Tibial nerve (tissue), 4 donors: Measurements from ENCODE around the gene CHST13.

Experiments
- EP300 ChIP-seq, 2 donors: sonication (generic); formaldehyde crosslinking; IDR thresholded peaks; one replicate each; pipeline ENCODE4 v1.6.1; 2017; ENCODE audit warnings: antibody characterized with exemption in 2 of 2, mild to moderate bottlenecking in 1 of 2
- TF ChIP-seq, protein P1 (sequence below), 5 experiments: fragments of 200-600 bp in 3 of 5; fragments of 450-650 bp in 2 of 5; sonication (generic) in 3 of 5; IDR thresholded peaks; one replicate each; pipeline ENCODE4 v1.5.1; 2016 to 2019; ENCODE audit warnings: antibody characterized with exemption in 5 of 5, mild to moderate bottlenecking in 3 of 5, moderate library complexity in 2 of 5

DNA sequence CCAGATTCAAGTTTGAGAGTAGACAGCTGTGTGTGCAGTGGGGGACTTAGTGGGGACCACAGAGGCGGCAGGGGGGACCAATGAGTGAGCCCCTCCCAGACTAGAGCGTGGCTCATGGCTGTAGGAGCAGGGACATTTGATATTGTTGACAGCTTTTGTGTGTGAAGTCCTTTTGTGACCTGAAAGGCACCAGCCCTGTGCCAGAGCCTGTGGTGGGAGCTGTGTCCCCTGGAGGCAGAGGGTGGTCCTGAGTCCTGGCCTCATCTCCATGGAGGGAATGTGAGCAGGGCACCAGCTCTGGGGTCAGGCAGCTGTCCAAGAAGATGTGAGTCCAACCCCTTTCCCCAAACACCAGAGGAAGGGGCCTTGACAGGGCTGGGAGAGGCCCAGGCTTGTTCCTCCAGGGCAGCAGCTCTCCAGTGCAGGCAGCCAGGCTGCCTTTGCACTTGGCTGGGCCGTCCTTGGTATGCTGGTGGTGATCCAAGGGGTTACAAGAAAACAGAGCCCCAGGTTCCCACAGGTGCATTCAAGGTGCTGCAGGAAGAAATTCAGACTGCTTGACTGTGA lies 44.9 kb downstream of the CHST13 start:
- no peak for TF ChIP-seq EP300 (IDR thresholded peaks at IDR 0.05)
- TF ChIP-seq, protein P1, sequence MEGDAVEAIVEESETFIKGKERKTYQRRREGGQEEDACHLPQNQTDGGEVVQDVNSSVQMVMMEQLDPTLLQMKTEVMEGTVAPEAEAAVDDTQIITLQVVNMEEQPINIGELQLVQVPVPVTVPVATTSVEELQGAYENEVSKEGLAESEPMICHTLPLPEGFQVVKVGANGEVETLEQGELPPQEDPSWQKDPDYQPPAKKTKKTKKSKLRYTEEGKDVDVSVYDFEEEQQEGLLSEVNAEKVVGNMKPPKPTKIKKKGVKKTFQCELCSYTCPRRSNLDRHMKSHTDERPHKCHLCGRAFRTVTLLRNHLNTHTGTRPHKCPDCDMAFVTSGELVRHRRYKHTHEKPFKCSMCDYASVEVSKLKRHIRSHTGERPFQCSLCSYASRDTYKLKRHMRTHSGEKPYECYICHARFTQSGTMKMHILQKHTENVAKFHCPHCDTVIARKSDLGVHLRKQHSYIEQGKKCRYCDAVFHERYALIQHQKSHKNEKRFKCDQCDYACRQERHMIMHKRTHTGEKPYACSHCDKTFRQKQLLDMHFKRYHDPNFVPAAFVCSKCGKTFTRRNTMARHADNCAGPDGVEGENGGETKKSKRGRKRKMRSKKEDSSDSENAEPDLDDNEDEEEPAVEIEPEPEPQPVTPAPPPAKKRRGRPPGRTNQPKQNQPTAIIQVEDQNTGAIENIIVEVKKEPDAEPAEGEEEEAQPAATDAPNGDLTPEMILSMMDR (IDR thresholded peaks at IDR 0.05): no peak
